HG03439 (cell line): Measurements from ENCODE around the gene ARL6IP1.
"Not testable (repeated sequence)": the region's sequence is repeated elsewhere in the genome, so short reads cannot be mapped to it uniquely, and the experiment has no call there.

ENCODE experiments used
- ATAC-seq: cut with Tn5 transposase; IDR thresholded peaks from one replicate; pipeline ENCODE4 v1.9.1; 2021; ENCODE audit warnings: mild to moderate bottlenecking, moderate library complexity; ENCODE audit not compliant: unreplicated experiment

ARL6IP1 gene

GRCh38 chr16:18762713-18763112 is 38.6 kb downstream of the ARL6IP1 start:
- ATAC-seq, result peak; percentile 70

GRCh38 chr16:18759598-18760520 is 41.5 kb downstream of the ARL6IP1 start:
- ATAC-seq, result not testable (repeated sequence)

- ATAC-seq, result not testable (repeated sequence)
Measured at GRCh38 chr16:18757960-18758660, 43.2 kb downstream of the ARL6IP1 start.

- not testable (repeated sequence) for ATAC-seq
Measured at GRCh38 chr16:18756639-18757038, 44.7 kb downstream of the ARL6IP1 start.

- ATAC-seq, result not testable (repeated sequence)
Measured at GRCh38 chr16:18742870-18743269, 58.5 kb downstream of the ARL6IP1 start.
